NCI-H82 (cell line): Measurements from ENCODE around the gene TMEM63C.

Source experiments
- DNase-seq: peaks from one replicate; lab custom pipeline; 2025; lab: John Stamatoyannopoulos, UW

The TMEM63C gene

GRCh38 chr14:77253333-77254190 is 72.0 kb downstream of the TMEM63C start:
- no peak for DNase-seq

GRCh38 chr14:77256694-77257093 is 75.1 kb downstream of the TMEM63C start:
- DNase-seq, result no peak

GRCh38 chr14:77257700-77258099 is 76.1 kb downstream of the TMEM63C start:
- no peak for DNase-seq

GRCh38 chr14:77258566-77258965 is 77.0 kb downstream of the TMEM63C start:
- DNase-seq, result no peak

GRCh38 chr14:77259025-77259715 is 77.6 kb downstream of the TMEM63C start:
- DNase-seq, result no peak

- no peak for DNase-seq
These were observed 78.6 kb downstream of the TMEM63C start for GRCh38 chr14:77260199-77260598.

- no peak for DNase-seq
These were observed 79.0 kb downstream of the TMEM63C start for GRCh38 chr14:77260631-77261030.

GRCh38 chr14:77264466-77265186 is 83.0 kb downstream of the TMEM63C start:
- DNase-seq, result no peak

GRCh38 chr14:77265187-77265515 is 83.6 kb downstream of the TMEM63C start:
- no peak for DNase-seq

GRCh38 chr14:77265561-77266335 is 84.2 kb downstream of the TMEM63C start:
- DNase-seq, result no peak

GRCh38 chr14:77266336-77266735 is 84.7 kb downstream of the TMEM63C start:
- no peak for DNase-seq

- no peak for DNase-seq
These were observed 86.5 kb downstream of the TMEM63C start for GRCh38 chr14:77267937-77268699.

- DNase-seq, result no peak
These were observed 87.5 kb downstream of the TMEM63C start for GRCh38 chr14:77268989-77269600.

- DNase-seq, result no peak
These were observed 88.9 kb downstream of the TMEM63C start for GRCh38 chr14:77270361-77271112.

GRCh38 chr14:77271113-77271710 is 89.6 kb downstream of the TMEM63C start, which contains the start of gene NGB:
NGB (minus strand) TSS chr14:77271206; CDS start chr14:77270937, 269 bp downstream.
- no peak for DNase-seq

- DNase-seq, result no peak
These were observed 90.7 kb downstream of the TMEM63C start for GRCh38 chr14:77272261-77272660.

GRCh38 chr14:77273796-77274195 is 92.2 kb downstream of the TMEM63C start:
- DNase-seq, result no peak

GRCh38 chr14:77275041-77275580 is 93.5 kb downstream of the TMEM63C start:
- DNase-seq, result no peak

GRCh38 chr14:77275601-77276017 is 94.0 kb downstream of the TMEM63C start:
- no peak for DNase-seq
